Right ventricle myocardium inferior (tissue), 1 donor: ENCODE measurements around the gene FCRL3. TPM values are rescaled to one million over a fixed set of nuclear protein-coding genes. Genes with fewer than 3 reads are reported as not detected.

Experiments
- ATAC-seq: fragments of 200-7000 bp; cut with Tn5 transposase; one replicate; pipeline ENCODE4 v1.9.1; 2020; ENCODE audit warnings: mild to moderate bottlenecking, moderate library complexity
- DNase-seq: peaks from one replicate; pipeline ENCODE4 v3.0.0; 2021; ENCODE audit errors: missing footprints
- intact Hi-C: fragments of 100-400 bp; cut with DNase I; formaldehyde crosslinking; loops from one replicate; pipeline ENCODE4 v1.11.0; 2022
- total RNA-seq: library from RNA; stranded (reverse); fragmentation: NEBNext Ultra II Directional; extraction: Animal tissue kit (Norgen Biotek cat#: 25700); gene quantifications from one replicate; pipeline ENCODE4 v1.2.1, GENCODE V29; 2021
- donor health status: DM: no; HTN: yes; CAD: no; lungs with severe emphysema.

The FCRL3 gene
- total RNA-seq, 1 donor from 2014 or later: 0.24 TPM

- ATAC-seq: no peak
- intact Hi-C loops: no loop called here
- DNase-seq: no peak
Observed at GRCh38 chr1:157691285-157691920, 9.2 kb downstream of the FCRL3 start.

- DNase-seq: no peak
- no peak for ATAC-seq
- intact Hi-C loops: no loop called here
Observed at GRCh38 chr1:157682710-157683437, 17.7 kb downstream of the FCRL3 start.

GRCh38 chr1:157678721-157679120 lies 21.8 kb downstream of the FCRL3 start:
- intact Hi-C loops: no loop called here
- no peak for DNase-seq

GRCh38 chr1:157673008-157673407 lies 27.6 kb downstream of the FCRL3 start:
- intact Hi-C loops: no loop called here

More at GRCh38 chr1:157678721-157679120, 21.8 kb downstream of the FCRL3 start:
- ATAC-seq: no peak

GRCh38 chr1:157671895-157672294 lies 28.7 kb downstream of the FCRL3 start:
- no peak for ATAC-seq
- intact Hi-C loops: no loop called here
- no peak for DNase-seq

More at GRCh38 chr1:157673008-157673407, 27.6 kb downstream of the FCRL3 start:
- no peak for ATAC-seq
- no peak for DNase-seq

- ATAC-seq (no peak), DNase-seq (no peak)
- intact Hi-C loops: no loop called here
Observed at GRCh38 chr1:157659576-157660247, 40.9 kb downstream of the FCRL3 start.

GRCh38 chr1:157658571-157658970 lies 42.0 kb downstream of the FCRL3 start:
- intact Hi-C loops: no loop called here
- ATAC-seq: no peak

GRCh38 chr1:157653494-157653873 lies 47.1 kb downstream of the FCRL3 start:
- DNase-seq: no peak
- no peak for ATAC-seq
- intact Hi-C loops: no loop called here

More at GRCh38 chr1:157658571-157658970, 42.0 kb downstream of the FCRL3 start:
- no peak for DNase-seq

- intact Hi-C loops: no loop called here
- ATAC-seq: no peak
- DNase-seq: no peak
Observed at GRCh38 chr1:157652859-157653493, 47.6 kb downstream of the FCRL3 start.

- DNase-seq (no peak), ATAC-seq (no peak)
- intact Hi-C loops: no loop called here
Observed at GRCh38 chr1:157648317-157648716, 52.3 kb downstream of the FCRL3 start.

GRCh38 chr1:157646144-157646543 lies 54.4 kb downstream of the FCRL3 start:
- intact Hi-C loops: no loop called here
- no peak for DNase-seq
- ATAC-seq: no peak

- intact Hi-C loops: no loop called here
- ATAC-seq (no peak), DNase-seq (no peak)
Observed at GRCh38 chr1:157641177-157641576, 59.4 kb downstream of the FCRL3 start.

GRCh38 chr1:157639800-157640199 lies 60.8 kb downstream of the FCRL3 start:
- no peak for ATAC-seq
- no peak for DNase-seq
- intact Hi-C loops: no loop called here

- intact Hi-C loops: no loop called here
- DNase-seq: no peak
- no peak for ATAC-seq
Observed at GRCh38 chr1:157628773-157629172, 71.8 kb downstream of the FCRL3 start.

Other genes starting within 250 kb of the FCRL3 start
- not detected for gene FCRL5, start 148.3 kb downstream of the FCRL3 start, total RNA-seq
- gene FCRL4, start 102.7 kb downstream of the FCRL3 start, total RNA-seq: not detected
- gene FCRL2, start 76.4 kb upstream of the FCRL3 start, total RNA-seq: not detected
- not detected for gene FCRL1, start 119.4 kb upstream of the FCRL3 start, total RNA-seq
- 2.5 TPM for gene CD5L, start 141.0 kb upstream of the FCRL3 start, total RNA-seq